K562 (cell line): Measurements from ENCODE around the gene EPHA1. TPM values are rescaled to one million over a fixed set of nuclear protein-coding genes. Genes with fewer than 3 reads are reported as not detected.

Experiments
- ATAC-seq: fragments of 200-7000 bp; cut with Tn5 transposase; 3 replicates; pipeline ENCODE4 v1.9.1; 2020; ENCODE audit warnings: moderate library complexity
- BruUV-seq: library from RNA; stranded (reverse); fragments of 400-500 nt; replicated peaks from 2 replicates; lab custom pipeline; 2021; lab: Mats Ljungman, UMichigan
- CTCF ChIA-PET: fragments of 300-600 bp; formaldehyde crosslinking; extraction: SDS; loops from one replicate; lab custom pipeline; 2021; ENCODE audit warnings: low intra/inter-chr PET ratio; lab: Yijun Ruan, JAX
- POLR2A ChIA-PET: fragments of 300-600, 350-650 bp; sonication (Branson Sonifier 250); formaldehyde crosslinking; extraction: SDS; loops from one replicate; lab custom pipeline; 2021; ENCODE audit warnings: antibody characterized with exemption, inconsistent platforms; lab: Yijun Ruan, JAX
- DNase-seq, 4 experiments: peaks; one replicate each; pipeline versions ENCODE4 v3.0.0 to v3.0.0-alpha.2; 2011 to 2018; ENCODE audit warnings: low spot score in 3 of 4, mixed read lengths in 3 of 4; ENCODE audit errors: extremely low read depth in 1 of 4
- FAIRE-seq: peaks from 2 replicates; lab custom pipeline; 2011; peaks lifted over from hg19 to GRCh38; lab: Jason Lieb, UNC
- H2AFZ ChIP-seq: 2 replicates; pipeline ENCODE4 v1.6.0; 2011; ENCODE audit warnings: low read depth, low read length, control low read depth, inconsistent platforms
- H3K27ac ChIP-seq: fragments of 200-600 bp; 3 replicates; pipeline ENCODE4 v1.8.0; 2011; ENCODE audit warnings: low read depth, mild to moderate bottlenecking, control low read depth, inconsistent platforms, low read length, moderate library complexity, mixed read lengths; ENCODE audit errors: extremely low read depth
- H3K27me3 ChIP-seq, 2 experiments: fragments of 300-600 bp in 1 of 2; 2 replicates in 1 of 2; 3 replicates in 1 of 2; pipeline versions ENCODE4 v1.6.0 to v1.8.0; 2011; ENCODE audit warnings: inconsistent platforms in 2 of 2, low read length in 2 of 2, mild to moderate bottlenecking in 1 of 2, mixed read lengths in 1 of 2, moderate library complexity in 1 of 2; ENCODE audit not compliant: control insufficient read depth in 2 of 2, insufficient read depth in 2 of 2
- H3K36me3 ChIP-seq: fragments of 300-600 bp; 3 replicates; pipeline ENCODE4 v1.8.0; 2011; ENCODE audit warnings: mild to moderate bottlenecking, low read length, inconsistent platforms; ENCODE audit not compliant: control insufficient read depth, insufficient read depth
- H3K4me1 ChIP-seq, 2 experiments: fragments of 200-600 bp in 1 of 2; replicated peaks in 1 of 2; 2 replicates in 1 of 2; 3 replicates in 1 of 2; pipeline versions ENCODE4 v1.5.1 to v1.8.0; 2011; ENCODE audit warnings: inconsistent platforms in 2 of 2, low read length in 2 of 2, mild to moderate bottlenecking in 1 of 2, mixed read lengths in 1 of 2, moderate library complexity in 1 of 2; ENCODE audit not compliant: control insufficient read depth in 2 of 2, insufficient read depth in 2 of 2
- H3K4me2 ChIP-seq: 2 replicates; pipeline ENCODE4 v1.6.1; 2011; ENCODE audit warnings: low read length, control low read depth, inconsistent platforms, mixed read lengths; ENCODE audit not compliant: insufficient read depth
- H3K4me3 ChIP-seq: fragments of 200-600 bp; sonication (generic), shearing (Covaris generic); 2 replicates; pipeline ENCODE4 v1.5.1; 2016; ENCODE audit warnings: control low read depth, inconsistent platforms
- H3K79me2 ChIP-seq: fragments of 200-600 bp; 3 replicates; pipeline ENCODE4 v1.8.0; 2011; ENCODE audit warnings: low read length, inconsistent platforms; ENCODE audit not compliant: control insufficient read depth, insufficient read depth
- H3K9ac ChIP-seq, 2 experiments: 2 replicates each; pipeline versions ENCODE4 v1.6.0 to v1.6.1; 2011; ENCODE audit warnings: low read depth in 2 of 2, low read length in 2 of 2, control low read depth in 1 of 2, inconsistent platforms in 1 of 2, mild to moderate bottlenecking in 1 of 2, mixed read lengths in 1 of 2; ENCODE audit not compliant: insufficient read depth in 1 of 2
- H3K9me1 ChIP-seq: one replicate; pipeline ENCODE4 v1.6.0; 2011; ENCODE audit warnings: inconsistent platforms, mild to moderate bottlenecking, low read length, moderate library complexity; ENCODE audit not compliant: control insufficient read depth, insufficient read depth
- H3K9me3 ChIP-seq: replicated peaks from 2 replicates; pipeline ENCODE4 v1.5.1; 2011; ENCODE audit warnings: low read depth, low read length, inconsistent platforms; ENCODE audit not compliant: control insufficient read depth, insufficient read depth
- H4K20me1 ChIP-seq: replicated peaks from 2 replicates; pipeline ENCODE4 v1.6.1; 2011; ENCODE audit warnings: low read length, inconsistent platforms, mixed read lengths; ENCODE audit not compliant: control insufficient read depth, insufficient read depth
- ADNP ChIP-seq: fragments of 200-800 bp; sonication (Bioruptor generic); IDR thresholded peaks from 2 replicates; pipeline ENCODE4 v1.6.1; 2016; ENCODE audit warnings: missing genetic modification characterization, missing compliant biosample characterization
- CAMTA2 ChIP-seq: fragments of 250-450 bp; sonication (Bioruptor Pico); conservative IDR thresholded peaks from 2 replicates; pipeline ENCODE4 v1.5.1; 2022
- EHMT2 ChIP-seq: fragments of 450-650 bp; IDR thresholded peaks from 2 replicates; pipeline ENCODE4 v1.6.1; 2018; ENCODE audit warnings: antibody characterized with exemption
- GATAD2A ChIP-seq: fragments of 450-650 bp; IDR thresholded peaks from 2 replicates; pipeline ENCODE4 v1.6.1; 2017
- L3MBTL2 ChIP-seq: fragments of 450-650 bp; IDR thresholded peaks from 2 replicates; pipeline ENCODE4 v1.6.1; 2016; ENCODE audit warnings: mild to moderate bottlenecking, moderate library complexity
- NR3C1 ChIP-seq: sonication (generic); formaldehyde crosslinking; IDR thresholded peaks from 2 replicates; pipeline ENCODE4 v1.8.1; 2022; ENCODE audit warnings: missing genetic modification reagents
- PHF21A ChIP-seq: fragments of 450-650 bp; IDR thresholded peaks from 2 replicates; pipeline ENCODE4 v1.6.1; 2017; ENCODE audit warnings: low read depth, borderline replicate concordance
- POLR2A ChIP-seq: fragments of 450-650 bp; conservative IDR thresholded peaks from 2 replicates; pipeline ENCODE4 v1.6.1; 2016
- RFX1 ChIP-seq: fragments of 450-650 bp; IDR thresholded peaks from 2 replicates; pipeline ENCODE4 v1.6.1; 2016; ENCODE audit warnings: mild to moderate bottlenecking, moderate library complexity
- SMAD3 ChIP-seq: fragments of 450-650 bp; formaldehyde crosslinking; conservative IDR thresholded peaks from 2 replicates; pipeline ENCODE4 v1.4.0; 2020; ENCODE audit warnings: mild to moderate bottlenecking
- SMARCA5 ChIP-seq: fragments of 450-650 bp; IDR thresholded peaks from 2 replicates; pipeline ENCODE4 v1.6.1; 2016
- SREBF1 ChIP-seq: fragments of 150-350 bp; IDR thresholded peaks from 2 replicates; pipeline ENCODE4 v1.6.1; 2014; ENCODE audit warnings: antibody characterized with exemption, low read depth, low read length, borderline replicate concordance
- ZC3H11A ChIP-seq: IDR thresholded peaks from 2 replicates; pipeline ENCODE4 v1.6.1; 2012; ENCODE audit warnings: low read depth, low read length, improper control_type of control experiment
- ZFP30 ChIP-seq: fragments of 250-450 bp; sonication (Bioruptor Pico); IDR thresholded peaks from 2 replicates; pipeline ENCODE4 v1.8.0; 2022; ENCODE audit warnings: moderate library complexity, mild to moderate bottlenecking, inconsistent platforms, borderline replicate concordance
- ZNF146 ChIP-seq: IDR thresholded peaks from one replicate; pipeline ENCODE4 v1.6.1; 2018; ENCODE audit warnings: missing compliant biosample characterization; ENCODE audit not compliant: unreplicated experiment
- ZNF444 ChIP-seq: fragments of 250-450 bp; sonication (Bioruptor Pico); IDR thresholded peaks from 2 replicates; pipeline ENCODE4 v1.4.0; 2020; ENCODE audit warnings: mild to moderate bottlenecking, moderate library complexity
- ZNF583 ChIP-seq: fragments of 250-450 bp; sonication (Bioruptor Pico); IDR thresholded peaks from 2 replicates; pipeline ENCODE4 v1.4.0; 2020
- ZNF717 ChIP-seq: fragments of 250-450 bp; sonication (Bioruptor Pico); IDR thresholded peaks from 2 replicates; pipeline ENCODE4 v1.5.0; 2021
- WGBS: fragments of 100-300 bp; shearing (Covaris generic); methylation state at CpG from one replicate; pipeline ENCODE4 v1.1.6; 2016; ENCODE audit warnings: low coverage, mixed read lengths; ENCODE audit not compliant: insufficient coverage; ENCODE audit errors: missing lambda C conversion rate; 5-methylcytosine and 5-hydroxymethylcytosine counted together
- in situ Hi-C: fragments of 300-500 bp; cut with MboI; formaldehyde crosslinking; loops from 4 replicates; pipeline ENCODE4 v1.15.0; 2018; ENCODE audit warnings: inconsistent platforms, mixed read lengths
- intact Hi-C: fragments of 100-400 bp; cut with micrococcal nuclease; formaldehyde crosslinking; loops from 2 replicates; pipeline ENCODE4 v1.14.2; 2022
- polyA plus RNA-seq, 8 experiments: library from polyadenylated mRNA; depleted of rRNA in 4 of 8; stranded (reverse) in 5 of 8; unstranded in 3 of 8; fragments of >200 nt; fragmentation: Nextera tagmentation in 2 of 8; fragmentation: Illumina TruSeq in 1 of 8; extraction: Ambion mirVana in 2 of 8; extraction: Trizol in 1 of 8; gene quantifications; 2 replicates each; pipeline versions ENCODE4 v1.2.1 to v1.2.3, GENCODE V29; 2011 to 2014; ENCODE audit warnings: inconsistent platforms in 1 of 8, missing spikeins in 1 of 8
- total RNA-seq, 7 experiments: library from RNA; depleted of rRNA in 6 of 7; stranded (reverse); fragments of >200 nt in 6 of 7; fragmentation: Illumina TruSeq in 2 of 7; extraction: Trizol in 2 of 7; gene quantifications; 2 replicates each; pipeline versions ENCODE4 v1.2.1 to v1.2.3, GENCODE V29; 2011 to 2021; ENCODE audit warnings: low replicate concordance in 1 of 7
- TF ChIP-seq, protein P1 (sequence below): fragments of 250-450 bp; sonication (Bioruptor Pico); IDR thresholded peaks from 2 replicates; pipeline ENCODE4 v1.8.0; 2022; ENCODE audit warnings: moderate library complexity, mild to moderate bottlenecking, inconsistent platforms

The EPHA1 gene
- total and polyA plus RNA-seq, 9 of the 15 experiments (the other 6 are each of a cell fraction or from before 2014, with no cell fraction given) = 0.22 to 0.57 (median 0.32) TPM; not detected in 6

DNA sequence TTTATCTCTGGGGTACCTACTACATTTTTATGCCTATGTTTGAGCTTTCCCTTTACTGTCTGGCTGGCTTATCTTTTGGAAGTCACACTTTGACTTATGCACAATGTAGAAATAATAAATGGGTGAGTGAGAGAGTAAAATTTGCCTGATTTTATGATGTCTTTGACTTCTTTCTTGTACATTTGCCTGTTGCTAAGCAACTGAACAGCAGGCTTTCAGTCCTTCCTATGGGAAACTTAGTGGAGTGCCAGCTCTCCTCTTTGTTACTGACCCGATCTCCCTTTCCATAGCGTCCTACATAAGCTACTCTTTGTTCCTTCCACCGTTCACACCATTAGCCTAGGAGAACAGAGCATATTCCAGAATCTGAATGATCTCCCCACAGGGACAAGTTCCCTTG is 38.8 kb upstream of the EPHA1 start:
- Histone ChIP-seq H3K27ac (no peak overlapping the region), H4K20me1 (no peaks in the 10 kb centered on the region), H3K9me1 (no peaks in the 10 kb centered on the region), H3K4me3 (no peak overlapping the region), H3K9me3 (no peaks in the 10 kb centered on the region), H3K79me2 (no peaks in the 10 kb centered on the region), H3K9ac (no peak overlapping the region), H3K4me1 (no peaks in the 10 kb centered on the region; a peak in 1 of 5 replicates), H3K4me2 (no peak overlapping the region), H3K27me3 (peaks cover 19 to 27% of the 10 kb centered on the region in 2 experiments; a peak in 4 of 5 replicates), H2AFZ (no peak overlapping the region), H3K36me3 (no peaks in the 10 kb centered on the region)
- ChIA-PET POLR2A (interaction anchor here (0.6 kb wide), 1 partner anchor 24 kb away, joined by 4 read pairs; no protein-coding TSS in a partner anchor), CTCF (no interaction called here)
- no TSS peak for BruUV-seq
- TF ChIP-seq SMARCA5 = no peak
- TF ChIP-seq, protein P1, sequence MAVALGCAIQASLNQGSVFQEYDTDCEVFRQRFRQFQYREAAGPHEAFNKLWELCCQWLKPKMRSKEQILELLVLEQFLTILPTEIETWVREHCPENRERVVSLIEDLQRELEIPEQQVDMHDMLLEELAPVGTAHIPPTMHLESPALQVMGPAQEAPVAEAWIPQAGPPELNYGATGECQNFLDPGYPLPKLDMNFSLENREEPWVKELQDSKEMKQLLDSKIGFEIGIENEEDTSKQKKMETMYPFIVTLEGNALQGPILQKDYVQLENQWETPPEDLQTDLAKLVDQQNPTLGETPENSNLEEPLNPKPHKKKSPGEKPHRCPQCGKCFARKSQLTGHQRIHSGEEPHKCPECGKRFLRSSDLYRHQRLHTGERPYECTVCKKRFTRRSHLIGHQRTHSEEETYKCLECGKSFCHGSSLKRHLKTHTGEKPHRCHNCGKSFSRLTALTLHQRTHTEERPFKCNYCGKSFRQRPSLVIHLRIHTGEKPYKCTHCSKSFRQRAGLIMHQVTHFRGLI = no peak
- no peak for TF ChIP-seq POLR2A
- no peak for TF ChIP-seq L3MBTL2
- TF ChIP-seq RFX1 = peak; percentile 77
- TF ChIP-seq SMAD3 = no peak
- 5% methylated on average over 3 of the region's 3 CpGs for WGBS
- FAIRE-seq (no peak), DNase-seq (no peak), ATAC-seq (no peak)
- in situ Hi-C loops = no loop called here
- intact Hi-C loops = no loop called here

DNA sequence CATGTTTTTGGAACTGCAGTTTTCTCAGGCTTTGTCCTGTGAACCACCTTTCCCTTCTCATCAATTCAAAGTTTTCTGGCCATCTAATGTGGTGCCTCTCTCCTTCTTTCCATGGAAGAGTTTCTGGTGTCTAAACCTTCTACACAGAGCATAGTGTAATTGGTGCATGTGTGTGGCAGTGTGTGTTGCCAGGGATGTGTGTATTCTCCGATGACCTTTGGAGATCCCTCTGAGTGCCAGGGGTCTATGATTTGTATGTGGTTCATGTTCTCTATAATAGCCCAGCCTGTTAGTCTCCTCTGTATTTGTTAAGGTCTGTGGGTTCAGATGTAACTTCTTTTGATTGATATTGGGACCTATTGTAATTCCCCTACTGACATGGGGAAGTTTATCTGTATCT is 36.1 kb upstream of the EPHA1 start:
- Histone ChIP-seq H2AFZ (no peak overlapping the region), H3K9me1 (no peaks in the 10 kb centered on the region), H3K27ac (no peak overlapping the region), H3K27me3 (peaks cover 21 to 27% of the 10 kb centered on the region in 2 experiments; a peak in 4 of 5 replicates), H4K20me1 (no peaks in the 10 kb centered on the region), H3K9me3 (no peaks in the 10 kb centered on the region), H3K4me3 (no peak overlapping the region), H3K4me2 (no peak overlapping the region), H3K36me3 (no peaks in the 10 kb centered on the region), H3K4me1 (no peaks in the 10 kb centered on the region; a peak in 1 of 5 replicates), H3K9ac (no peak overlapping the region), H3K79me2 (no peaks in the 10 kb centered on the region)
- intact Hi-C loops = no loop called here
- POLR2A ChIA-PET = interaction anchor here (1.0 kb wide), 1 partner anchor 10 kb away, joined by 3 read pairs; no protein-coding TSS in a partner anchor
- DNase-seq (no peak), ATAC-seq (no peak), FAIRE-seq (no peak)
- no TSS peak for BruUV-seq
- 0% methylated on average over 1 of the region's 1 CpG for WGBS
- CTCF ChIA-PET = no interaction called here
- in situ Hi-C loops = no loop called here
- TF ChIP-seq PHF21A = no peak
- no peak for TF ChIP-seq GATAD2A
- no peak for TF ChIP-seq ADNP (tag)
- no peak for TF ChIP-seq ZNF583 (CRISPR knock-in tag)
- no peak for TF ChIP-seq ZC3H11A
- TF ChIP-seq ZNF146 = no peak
- no peak for TF ChIP-seq SREBF1
- no peak for TF ChIP-seq ZNF717 (CRISPR knock-in tag)
- no peak for TF ChIP-seq CAMTA2 (CRISPR knock-in tag)
- TF ChIP-seq ZFP30 (CRISPR knock-in tag) = no peak
- no peak for TF ChIP-seq EHMT2
- TF ChIP-seq NR3C1 (CRISPR knock-in tag) = no peak
- no peak for TF ChIP-seq ZNF444 (CRISPR knock-in tag)
